GM19397 (cell line): Measurements from ENCODE around the gene CDK16.

Experiments used
- ATAC-seq: cut with Tn5 transposase; IDR thresholded peaks from one replicate; pipeline ENCODE4 v1.9.1; 2021; ENCODE audit warnings: mild to moderate bottlenecking, moderate library complexity; ENCODE audit not compliant: unreplicated experiment

CDK16 gene

DNA sequence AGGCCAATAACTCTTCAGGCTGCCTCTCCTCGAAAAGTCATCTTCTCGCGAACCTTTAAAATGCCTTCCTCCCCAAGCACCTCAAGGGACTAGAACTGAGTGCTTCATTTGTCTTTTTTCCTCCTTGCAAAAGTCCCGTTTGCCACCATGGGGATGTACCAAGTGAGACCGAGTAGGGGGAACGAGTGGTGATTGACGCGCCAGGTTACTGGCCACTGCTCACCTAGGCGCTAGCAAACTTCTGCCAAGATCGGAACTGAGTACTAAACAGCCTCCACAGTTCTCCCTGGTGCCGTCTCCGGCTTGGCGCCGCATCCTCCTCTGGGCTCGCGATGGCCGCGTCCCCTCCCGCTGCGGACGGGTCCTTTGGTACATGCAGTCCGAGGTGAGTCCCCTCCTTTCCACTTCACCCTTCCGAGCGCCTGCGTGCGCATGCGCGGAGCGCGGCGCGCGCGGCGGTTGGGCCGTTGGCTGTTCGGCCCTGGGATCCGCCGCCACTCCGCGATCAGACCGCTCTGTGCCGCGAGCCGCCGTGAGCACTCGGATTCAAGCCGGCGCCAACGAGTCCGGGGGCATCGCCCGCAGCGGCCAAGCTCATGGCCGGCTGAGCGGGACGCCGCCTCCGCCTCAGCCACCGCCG is at the start of gene CDK16:
Gene CDK16, plus strand, starts transcription at position 402 of the 640 bp plus-strand sequence. CDS start 4,877 bp downstream, outside the sequence.
- ATAC-seq: peak; percentile 47

- ATAC-seq: no peak
These were observed 49.2 kb upstream of the CDK16 start for GRCh38 chrX:47169273-47169672.

GRCh38 chrX:47169726-47170515 is 48.6 kb upstream of the CDK16 start:
- ATAC-seq: no peak

GRCh38 chrX:47170861-47171692 is 47.4 kb upstream of the CDK16 start:
- no peak for ATAC-seq

DNA sequence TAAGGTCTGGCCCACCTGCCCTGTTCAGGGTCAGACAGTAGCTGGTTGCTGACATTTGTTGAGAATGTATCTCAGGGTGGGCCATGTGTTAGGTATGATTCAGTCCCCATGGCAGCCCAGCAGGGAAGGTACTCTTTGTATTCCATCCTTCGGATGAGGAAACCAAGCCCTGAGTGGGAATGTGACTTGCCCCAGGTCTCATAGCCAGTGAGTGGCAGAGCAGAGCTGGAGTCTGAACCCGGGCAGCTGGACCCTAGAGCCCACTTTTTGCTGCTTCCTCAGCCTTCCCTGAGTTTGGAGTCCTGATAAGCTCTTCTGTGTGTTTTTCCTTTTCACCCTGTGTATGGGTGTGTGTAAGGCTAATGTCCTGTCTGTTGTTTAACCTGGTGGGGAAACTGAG is 46.5 kb upstream of the CDK16 start:
- ATAC-seq: no peak

DNA sequence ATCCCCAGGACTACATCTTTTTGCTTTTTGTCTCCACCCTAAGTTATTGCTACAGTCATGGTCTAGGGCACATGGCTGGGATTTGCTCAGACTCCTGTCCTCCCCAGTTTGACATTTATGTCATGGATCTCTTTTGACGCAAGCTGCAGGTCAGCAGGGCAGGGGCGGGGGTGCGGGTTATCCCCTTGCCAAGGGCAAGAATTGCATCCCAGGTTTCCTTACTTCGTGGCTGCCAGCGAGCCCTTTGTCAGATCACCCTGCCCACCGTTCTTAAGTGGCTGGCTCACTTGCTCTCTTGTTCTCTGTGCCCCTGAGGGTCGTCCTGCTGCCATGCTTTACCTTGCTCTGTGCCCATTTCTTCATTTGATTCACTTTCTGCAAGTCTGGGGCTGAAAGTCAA is 45.9 kb upstream of the CDK16 start:
- no peak for ATAC-seq

DNA sequence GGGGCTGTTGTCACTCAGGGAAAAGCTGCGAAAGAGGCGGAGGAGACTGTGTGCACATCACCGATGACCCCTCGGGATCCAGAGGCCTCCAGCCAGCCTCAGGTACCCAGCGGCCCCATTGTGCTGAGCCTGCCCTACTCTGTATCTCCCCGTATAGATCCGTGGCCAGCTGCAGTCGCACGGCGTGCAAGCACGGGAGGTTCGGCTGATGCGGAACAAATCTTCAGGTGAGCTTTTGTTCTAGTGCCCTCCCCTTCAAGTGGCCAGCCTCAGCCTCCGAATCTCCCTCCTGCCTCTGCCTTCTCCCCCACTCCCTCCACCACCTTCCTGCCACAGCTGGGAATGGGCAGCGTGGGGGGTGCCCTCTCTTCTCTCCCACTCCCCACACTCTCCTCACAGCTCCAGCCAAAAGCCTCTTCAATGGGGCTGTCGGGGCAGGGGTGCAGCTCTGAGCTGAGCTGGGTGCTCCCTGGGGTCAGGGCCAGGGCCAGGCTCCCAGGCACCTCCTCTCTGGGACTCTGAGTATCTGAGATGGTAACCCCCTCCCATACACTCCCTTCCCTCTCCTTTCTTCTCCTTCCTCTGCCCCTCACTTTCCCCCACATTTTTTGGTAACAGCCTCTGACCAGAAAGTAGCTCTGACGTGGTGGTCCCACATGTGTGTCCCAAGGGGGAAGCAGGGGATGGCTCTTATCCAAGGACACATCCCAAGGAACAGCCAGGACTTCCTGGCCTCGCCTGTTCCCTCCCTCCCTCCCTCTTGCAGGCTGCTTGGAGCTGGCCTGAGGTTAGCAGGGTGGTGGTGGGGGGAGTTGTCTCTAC is 45.3 kb upstream of the CDK16 start:
- no peak for ATAC-seq

DNA sequence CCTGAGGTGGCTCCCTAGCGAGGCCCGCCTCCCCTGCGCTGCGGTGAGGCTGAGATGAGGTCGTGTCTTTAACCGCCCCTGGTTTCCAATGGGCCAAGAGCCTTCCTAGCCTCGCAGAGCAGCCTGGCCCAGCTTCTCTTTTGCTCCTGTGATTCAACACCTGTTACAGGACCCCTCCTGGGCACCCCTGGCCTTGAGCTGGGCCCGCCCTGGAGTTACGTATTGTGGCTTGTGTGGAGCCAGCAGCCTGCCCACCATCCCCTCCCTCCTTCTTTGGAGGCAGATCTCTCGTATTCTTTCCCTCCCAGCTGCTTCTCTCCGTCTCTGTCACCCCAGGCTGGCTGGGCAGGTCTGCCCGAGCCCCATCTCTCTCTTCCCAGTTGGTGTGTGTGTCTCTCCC is 44.1 kb upstream of the CDK16 start:
- no peak for ATAC-seq

GRCh38 chrX:47174846-47175587 is 43.5 kb upstream of the CDK16 start:
- ATAC-seq: no peak

- no peak for ATAC-seq
These were observed 42.9 kb upstream of the CDK16 start for GRCh38 chrX:47175588-47175980.

DNA sequence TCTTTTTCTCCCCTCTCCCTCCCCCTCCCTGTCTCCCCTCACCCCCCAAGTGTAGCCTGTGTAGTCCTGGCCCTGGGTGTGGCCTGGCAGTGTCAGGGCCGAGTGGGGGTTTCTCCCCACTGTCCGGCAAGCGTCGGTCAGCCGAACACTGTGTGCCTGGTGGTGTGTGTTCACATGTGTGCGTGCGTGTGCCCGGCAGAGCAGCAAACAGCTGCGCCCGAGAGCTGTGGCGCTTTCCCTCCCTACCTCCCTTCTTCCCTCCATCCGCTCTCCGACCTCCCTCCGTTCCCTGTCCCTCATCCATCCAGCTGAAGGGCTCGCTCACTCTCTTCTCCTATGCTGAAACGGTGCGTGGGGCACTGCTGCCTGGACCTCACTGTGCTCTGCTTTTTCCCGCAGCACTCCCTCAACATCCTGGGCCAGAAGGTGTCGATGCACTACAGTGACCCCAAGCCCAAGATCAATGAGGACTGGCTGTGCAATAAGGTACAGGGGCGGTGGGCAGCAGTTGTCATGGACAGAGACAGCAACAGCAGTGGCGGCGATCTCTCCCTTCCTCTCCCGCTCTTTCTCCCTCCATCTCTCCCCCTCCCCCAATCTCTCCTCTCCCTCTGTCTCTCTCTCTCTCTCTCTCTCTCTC is 42.3 kb upstream of the CDK16 start:
- ATAC-seq: no peak

DNA sequence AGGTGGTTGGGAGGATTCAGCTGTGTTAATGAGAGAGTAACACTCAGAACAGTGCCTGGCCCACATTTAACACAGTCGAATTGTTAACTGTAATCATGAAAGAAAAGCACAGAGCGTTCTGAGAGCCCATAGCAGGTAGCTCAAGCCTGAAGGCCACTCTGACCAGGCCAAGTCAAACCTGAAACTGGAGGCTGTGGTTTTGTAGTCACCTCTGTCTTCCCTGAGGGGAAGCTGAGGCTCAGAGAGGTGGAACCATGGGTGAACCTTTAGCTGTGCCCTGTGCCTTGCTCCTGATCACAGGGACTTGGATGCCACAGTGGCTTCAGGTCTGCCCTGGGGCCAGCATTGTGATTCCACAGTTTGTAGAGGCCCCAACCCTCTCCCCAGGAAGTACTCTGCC is 41.4 kb upstream of the CDK16 start:
- ATAC-seq: no peak

DNA sequence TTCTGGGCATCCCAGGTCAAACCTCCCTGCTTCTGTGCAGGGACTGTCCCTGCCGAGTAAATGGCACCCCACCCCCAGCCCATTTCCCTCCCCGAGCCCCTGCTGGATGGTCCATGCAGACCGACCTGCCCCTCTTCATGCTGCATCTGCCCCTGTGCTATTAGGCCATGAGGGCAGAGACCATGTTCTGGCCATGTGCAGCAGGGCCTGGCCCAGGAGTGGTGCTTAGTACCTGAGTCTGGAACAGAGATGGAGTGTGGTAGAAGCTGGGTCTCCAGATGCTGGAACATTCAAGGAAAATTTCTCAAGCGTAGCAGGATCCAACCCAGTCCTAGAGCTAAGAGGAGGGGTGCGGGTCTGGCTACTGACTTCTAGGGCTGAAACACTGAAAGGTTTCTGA is 40.1 kb upstream of the CDK16 start:
- no peak for ATAC-seq

- no peak for ATAC-seq
These were observed 39.1 kb upstream of the CDK16 start for GRCh38 chrX:47179221-47179927.

- ATAC-seq: no peak
These were observed 38.6 kb upstream of the CDK16 start for GRCh38 chrX:47179928-47180255.

DNA sequence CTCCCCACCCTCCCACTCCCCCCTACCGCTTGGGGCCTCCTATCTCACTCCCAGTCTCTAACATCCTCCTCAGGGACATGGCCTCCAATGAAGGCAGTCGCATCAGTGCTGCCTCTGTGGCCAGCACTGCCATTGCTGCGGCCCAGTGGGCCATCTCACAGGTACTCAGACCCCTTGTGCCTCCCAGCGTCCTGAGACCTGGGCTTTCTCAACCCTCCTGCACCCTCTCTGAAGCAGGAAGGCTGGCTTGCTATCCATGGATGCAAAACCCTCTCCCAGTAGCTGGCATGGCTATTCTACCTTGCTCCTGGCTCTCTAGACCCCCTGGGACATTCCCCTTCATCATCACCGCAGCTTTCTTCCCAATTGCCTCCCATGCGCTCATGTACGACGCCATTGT is 38.1 kb upstream of the CDK16 start:
- no peak for ATAC-seq

- no peak for ATAC-seq
These were observed 37.2 kb upstream of the CDK16 start for GRCh38 chrX:47181301-47181700.

DNA sequence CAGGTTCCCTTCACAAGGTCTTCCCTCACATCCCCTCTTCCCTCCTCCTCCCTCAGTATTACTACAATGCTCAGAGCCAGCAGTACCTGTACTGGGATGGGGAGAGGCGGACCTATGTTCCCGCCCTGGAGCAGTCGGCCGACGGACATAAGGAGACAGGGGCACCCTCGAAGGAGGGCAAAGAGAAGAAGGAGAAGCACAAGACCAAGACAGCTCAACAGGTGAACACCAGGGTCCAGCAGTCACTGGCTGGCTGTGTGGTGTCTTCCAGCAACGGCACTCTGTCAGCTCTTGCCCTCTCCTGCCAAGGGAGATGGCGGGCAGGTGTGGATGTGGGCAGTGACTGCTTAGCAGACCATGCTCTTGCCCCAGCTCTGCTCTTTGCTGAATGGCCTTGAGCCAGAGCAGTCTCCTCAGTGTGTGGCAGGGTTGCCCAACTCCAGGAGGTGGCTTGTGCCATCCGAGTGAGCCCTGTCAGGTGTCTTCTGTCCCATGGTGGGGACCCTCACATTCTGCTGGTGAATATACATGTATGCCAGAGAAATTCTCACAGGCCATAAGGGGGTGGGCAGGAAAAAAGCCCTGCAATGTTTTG is 36.3 kb upstream of the CDK16 start:
- ATAC-seq: no peak

GRCh38 chrX:47184486-47184885 is 34.0 kb upstream of the CDK16 start:
- no peak for ATAC-seq
